ENCODE measurements around the gene GPBP1. TPM values are rescaled to one million over a fixed set of nuclear protein-coding genes. Genes with fewer than 3 reads are reported as not detected.

Gene GPBP1
- total RNA-seq, 1 experiment from 2014 or later, result 100 TPM

DNA sequence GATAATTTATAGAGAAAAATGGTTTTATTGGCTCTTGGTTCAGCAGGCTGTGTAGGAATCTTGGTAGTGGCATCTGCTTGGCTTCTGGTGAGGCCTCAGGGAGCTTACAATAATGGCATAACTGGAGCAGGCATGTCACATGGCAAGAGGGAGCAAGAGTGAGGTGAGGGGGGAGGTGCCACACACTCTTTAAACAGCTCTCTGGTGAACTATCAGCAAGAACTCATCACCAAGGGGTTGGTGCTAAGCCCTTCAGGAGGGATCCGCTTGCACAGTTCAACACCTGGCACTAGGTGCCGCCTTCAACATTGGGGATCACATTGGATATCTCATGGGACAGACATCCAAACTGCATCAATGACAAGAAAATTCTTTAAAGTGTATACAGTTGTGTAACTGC is 10.5 kb downstream of the GPBP1 start:
- H3K36me3 Mint-ChIP-seq, result peaks cover 17% of the 10 kb centered on the region
- H3K27ac Mint-ChIP-seq, result peak overlapping the region; percentile 61
- H3K4me3 Mint-ChIP-seq, result no peak overlapping the region
- ATAC-seq, result peak; percentile 84
- peaks cover 69% of the 10 kb centered on the region for H3K4me1 Mint-ChIP-seq
- TF ChIP-seq EMX1 (CRISPR knock-in tag; IDR thresholded peaks at IDR 0.05) (no peak), NFE2L1 (CRISPR knock-in tag; IDR thresholded peaks at IDR 0.05) (no peak), GABPB1 (CRISPR knock-in tag; IDR thresholded peaks at IDR 0.05) (no peak), ATF1 (CRISPR knock-in tag; IDR thresholded peaks at IDR 0.05) (no peak), SMAD3 (CRISPR knock-in tag; IDR thresholded peaks at IDR 0.05; ENCODE audit: borderline replicate concordance) (no peak), FOXP1 (CRISPR knock-in tag; IDR thresholded peaks at IDR 0.05; ENCODE audit: borderline replicate concordance) (no peak), FOXK1 (CRISPR knock-in tag; IDR thresholded peaks at IDR 0.05) (no peak), ATF2 (CRISPR knock-in tag; IDR thresholded peaks at IDR 0.05; ENCODE audit: borderline replicate concordance, low read depth) (no peak), PRDM15 (CRISPR knock-in tag; IDR thresholded peaks at IDR 0.05) (no peak), MAX (CRISPR knock-in tag; IDR thresholded peaks at IDR 0.05) (no peak), ATF6 (CRISPR knock-in tag; IDR thresholded peaks at IDR 0.05) (no peak), ZNF396 (CRISPR knock-in tag; IDR thresholded peaks at IDR 0.05; ENCODE audit: borderline replicate concordance) (no peak), FOXJ3 (CRISPR knock-in tag; IDR thresholded peaks at IDR 0.05; ENCODE audit: borderline replicate concordance) (no peak), CBFB (CRISPR knock-in tag; IDR thresholded peaks at IDR 0.05; ENCODE audit: low read depth) (no peak), E2F4 (CRISPR knock-in tag; IDR thresholded peaks at IDR 0.05; ENCODE audit: borderline replicate concordance, low read depth) (no peak)
- TF ChIP-seq, protein P1, sequence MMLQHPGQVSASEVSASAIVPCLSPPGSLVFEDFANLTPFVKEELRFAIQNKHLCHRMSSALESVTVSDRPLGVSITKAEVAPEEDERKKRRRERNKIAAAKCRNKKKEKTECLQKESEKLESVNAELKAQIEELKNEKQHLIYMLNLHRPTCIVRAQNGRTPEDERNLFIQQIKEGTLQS (CRISPR knock-in tag; conservative IDR thresholded peaks at IDR 0.05), result no peak
- TF ChIP-seq, protein P2, sequence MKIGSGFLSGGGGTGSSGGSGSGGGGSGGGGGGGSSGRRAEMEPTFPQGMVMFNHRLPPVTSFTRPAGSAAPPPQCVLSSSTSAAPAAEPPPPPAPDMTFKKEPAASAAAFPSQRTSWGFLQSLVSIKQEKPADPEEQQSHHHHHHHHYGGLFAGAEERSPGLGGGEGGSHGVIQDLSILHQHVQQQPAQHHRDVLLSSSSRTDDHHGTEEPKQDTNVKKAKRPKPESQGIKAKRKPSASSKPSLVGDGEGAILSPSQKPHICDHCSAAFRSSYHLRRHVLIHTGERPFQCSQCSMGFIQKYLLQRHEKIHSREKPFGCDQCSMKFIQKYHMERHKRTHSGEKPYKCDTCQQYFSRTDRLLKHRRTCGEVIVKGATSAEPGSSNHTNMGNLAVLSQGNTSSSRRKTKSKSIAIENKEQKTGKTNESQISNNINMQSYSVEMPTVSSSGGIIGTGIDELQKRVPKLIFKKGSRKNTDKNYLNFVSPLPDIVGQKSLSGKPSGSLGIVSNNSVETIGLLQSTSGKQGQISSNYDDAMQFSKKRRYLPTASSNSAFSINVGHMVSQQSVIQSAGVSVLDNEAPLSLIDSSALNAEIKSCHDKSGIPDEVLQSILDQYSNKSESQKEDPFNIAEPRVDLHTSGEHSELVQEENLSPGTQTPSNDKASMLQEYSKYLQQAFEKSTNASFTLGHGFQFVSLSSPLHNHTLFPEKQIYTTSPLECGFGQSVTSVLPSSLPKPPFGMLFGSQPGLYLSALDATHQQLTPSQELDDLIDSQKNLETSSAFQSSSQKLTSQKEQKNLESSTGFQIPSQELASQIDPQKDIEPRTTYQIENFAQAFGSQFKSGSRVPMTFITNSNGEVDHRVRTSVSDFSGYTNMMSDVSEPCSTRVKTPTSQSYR (CRISPR knock-in tag; IDR thresholded peaks at IDR 0.05), result no peak
- no peaks in the 10 kb centered on the region for H3K9me3 Mint-ChIP-seq
- DNase-seq (ENCODE audit: low spot score), result no peak
- ChIA-PET POLR2A (no interaction called here), CTCF (interaction anchor here (1.4 to 1.9 kb wide), 2 partner anchors 11 to 46 kb away, joined by 6 to 7 read pairs; no protein-coding TSS in a partner anchor)
- H3K27me3 Mint-ChIP-seq (ENCODE audit: low read depth), result no peaks in the 10 kb centered on the region
